Common myeloid progenitor, CD34-positive (primary cell): ENCODE results near the gene FAM236C.
"Not testable (repeated sequence)": the region's sequence is repeated elsewhere in the genome, so short reads cannot be mapped to it uniquely, and the experiment has no call there.

ENCODE experiments used
- CTCF ChIA-PET: fragments of 350-600 bp; sonication (Branson Sonifier 250); formaldehyde crosslinking; loops from one replicate; lab custom pipeline; 2021; ENCODE audit warnings: antibody characterized with exemption; lab: Charles Lee
- POLR2A ChIA-PET: fragments of 350-600 bp; sonication (Branson Sonifier 250); formaldehyde crosslinking; loops from one replicate; lab custom pipeline; 2021; ENCODE audit warnings: antibody characterized with exemption; lab: Charles Lee
- DNase-seq, 3 donors: peaks; one replicate each; pipeline versions ENCODE4 v3.0.0 to v3.0.0-alpha.2; 2013
- H3K27ac ChIP-seq, 2 experiments: 1 replicate in 1 of 2; 2 replicates in 1 of 2; pipeline ENCODE4 v1.7.0; 2013; ENCODE audit warnings: inconsistent platforms in 2 of 2, low read length in 2 of 2, mild to moderate bottlenecking in 2 of 2, low read depth in 1 of 2, moderate library complexity in 1 of 2; ENCODE audit not compliant: severe bottlenecking in 2 of 2, insufficient read depth in 1 of 2, poor library complexity in 1 of 2
- H3K27me3 ChIP-seq, 5 experiments: replicated peaks in 2 of 5; 1 replicate in 3 of 5; 2 replicates in 2 of 5; pipeline versions ENCODE4 v1.6.1 to v1.7.0; 2013; ENCODE audit warnings: low read length in 4 of 5, mild to moderate bottlenecking in 2 of 5, moderate library complexity in 2 of 5, inconsistent platforms in 1 of 5; ENCODE audit not compliant: insufficient read depth in 5 of 5, control insufficient read depth in 4 of 5
- H3K36me3 ChIP-seq, 4 experiments: 1 replicate in 2 of 4; 2 replicates in 2 of 4; pipeline versions ENCODE4 v1.6.1 to v1.7.0; 2013; ENCODE audit warnings: low read length in 3 of 4, control low read depth in 1 of 4, mild to moderate bottlenecking in 1 of 4; ENCODE audit not compliant: control insufficient read depth in 4 of 4, insufficient read depth in 4 of 4
- H3K4me1 ChIP-seq, 4 experiments: 1 replicate in 3 of 4; 2 replicates in 1 of 4; pipeline versions ENCODE4 v1.6.1 to v1.7.1; 2013; ENCODE audit warnings: low read length in 3 of 4, mild to moderate bottlenecking in 3 of 4, control low read depth in 1 of 4, inconsistent platforms in 1 of 4, moderate library complexity in 1 of 4; ENCODE audit not compliant: control insufficient read depth in 4 of 4, insufficient read depth in 4 of 4; ENCODE audit errors: control extremely low read depth in 1 of 4
- H3K4me3 ChIP-seq, 7 experiments: 1 replicate in 4 of 7; 2 replicates in 3 of 7; pipeline versions ENCODE4 v1.5.1 to v1.7.0; 2013; ENCODE audit warnings: mild to moderate bottlenecking in 7 of 7, low read length in 6 of 7, moderate library complexity in 6 of 7, inconsistent platforms in 2 of 7, low read depth in 2 of 7, control low read depth in 1 of 7; ENCODE audit not compliant: insufficient read depth in 4 of 7, control insufficient read depth in 1 of 7; ENCODE audit errors: extremely low read depth in 1 of 7
- H3K9me3 ChIP-seq, 5 experiments: 1 replicate in 4 of 5; 2 replicates in 1 of 5; pipeline versions ENCODE4 v1.6.1 to v1.7.1; 2013; ENCODE audit warnings: low read length in 4 of 5, mild to moderate bottlenecking in 2 of 5, inconsistent platforms in 1 of 5, low read depth in 1 of 5, moderate library complexity in 1 of 5; ENCODE audit not compliant: control insufficient read depth in 4 of 5, insufficient read depth in 2 of 5; ENCODE audit errors: control extremely low read depth in 1 of 5
- WGBS: methylation state at CpG from one replicate; pipeline ENCODE4 v1.1.5; 2013; ENCODE audit not compliant: insufficient coverage; 5-methylcytosine and 5-hydroxymethylcytosine counted together

Gene FAM236C

GRCh38 chrX:72937906-72938305 is 25.5 kb downstream of the FAM236C start, which contains the start of gene FAM236A:
TSS of gene FAM236A (plus strand) at chrX:72938206. CDS start at chrX:72938263, 57 bp downstream.
- H3K27ac ChIP-seq, POLR2A ChIA-PET, H3K9me3 ChIP-seq, H3K27me3 ChIP-seq, DNase-seq, H3K36me3 ChIP-seq, H3K4me3 ChIP-seq, H3K4me1 ChIP-seq, CTCF ChIA-PET: not testable (repeated sequence)
- no CpG with 5 or more reads among the region's 15 CpGs for WGBS

DNA sequence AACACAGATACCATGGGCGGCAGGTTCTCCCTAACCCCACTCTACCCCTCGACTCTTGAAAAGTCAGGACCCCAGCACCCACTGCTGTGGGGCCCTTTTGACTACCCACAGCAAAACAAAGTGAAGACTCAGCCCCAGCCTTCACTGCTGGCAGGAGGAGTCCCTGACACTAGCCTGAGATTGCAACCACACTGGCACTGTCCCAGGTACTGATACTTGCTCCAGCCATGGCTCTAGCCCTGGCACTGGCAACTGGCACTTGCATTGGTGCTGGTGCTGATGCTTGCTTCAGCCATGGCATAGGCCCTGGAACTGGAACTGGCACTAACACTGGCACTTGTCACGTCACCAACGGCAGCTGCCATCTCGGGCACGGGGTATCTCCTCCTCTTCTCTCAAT is 29.9 kb downstream of the FAM236C start:
- DNase-seq, H3K4me3 ChIP-seq, H3K27me3 ChIP-seq, H3K9me3 ChIP-seq, H3K27ac ChIP-seq, POLR2A ChIA-PET, H3K36me3 ChIP-seq, H3K4me1 ChIP-seq, CTCF ChIA-PET: not testable (repeated sequence)
- no CpG with 5 or more reads among the region's 6 CpGs for WGBS

GRCh38 chrX:72943035-72943818 is 30.8 kb downstream of the FAM236C start:
- H3K4me3 ChIP-seq, H3K27me3 ChIP-seq, POLR2A ChIA-PET, H3K27ac ChIP-seq, DNase-seq, H3K36me3 ChIP-seq, H3K4me1 ChIP-seq, H3K9me3 ChIP-seq, CTCF ChIA-PET: not testable (repeated sequence)
- no CpG with 5 or more reads among the region's 44 CpGs for WGBS

DNA sequence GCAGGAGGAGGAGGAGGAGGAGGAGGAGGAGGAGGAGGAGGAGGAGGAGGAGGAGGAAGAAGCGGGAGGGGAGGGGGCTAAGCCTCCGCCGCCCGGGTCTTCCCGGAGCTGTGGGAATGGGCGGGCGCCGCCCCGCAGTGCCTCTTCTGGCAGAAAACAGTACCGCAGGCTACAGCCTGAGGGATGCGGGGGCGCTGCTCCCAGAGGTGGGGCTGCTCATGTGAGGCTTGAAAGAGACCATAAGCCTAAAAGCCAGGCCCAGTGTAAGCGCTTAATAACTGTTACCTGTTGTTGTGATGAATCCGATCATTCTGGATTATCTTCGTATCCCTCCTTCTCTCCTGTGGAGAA is 31.4 kb downstream of the FAM236C start, which contains the start of gene DMRTC1:
Gene DMRTC1, minus strand, starts transcription at position 19 of the 351 bp plus-strand sequence. CDS start 68,143 bp downstream, outside the sequence.
- CTCF ChIA-PET, H3K4me3 ChIP-seq, H3K36me3 ChIP-seq, H3K9me3 ChIP-seq, H3K27me3 ChIP-seq, POLR2A ChIA-PET, H3K27ac ChIP-seq, DNase-seq, H3K4me1 ChIP-seq: not testable (repeated sequence)
- WGBS: no CpG with 5 or more reads among the region's 15 CpGs

GRCh38 chrX:72959971-72960370 is 47.6 kb downstream of the FAM236C start:
- CTCF ChIA-PET: not testable (repeated sequence)

More at GRCh38 chrX:72959971-72960370, 47.6 kb downstream of the FAM236C start:
- H3K36me3 ChIP-seq, H3K4me1 ChIP-seq, H3K27me3 ChIP-seq, H3K4me3 ChIP-seq, H3K9me3 ChIP-seq, H3K27ac ChIP-seq, DNase-seq, POLR2A ChIA-PET: not testable (repeated sequence)
- WGBS: no CpG with 5 or more reads among the region's 9 CpGs
